B cell (primary cell): ENCODE data around the gene CACNA1G. TPM values are rescaled to one million over a fixed set of nuclear protein-coding genes. Genes with fewer than 3 reads are reported as not detected.

Experiments
- ATAC-seq: fragments of 200-7000 bp; cut with Tn5 transposase; one replicate; pipeline ENCODE4 v1.10.0; 2021; ENCODE audit warnings: low read depth, mild to moderate bottlenecking, moderate number of reproducible peaks, moderate library complexity
- CTCF ChIA-PET: fragments of 350-600 bp; sonication (Branson Sonifier 250); formaldehyde crosslinking; loops from one replicate; lab custom pipeline; 2021; ENCODE audit warnings: antibody characterized with exemption, inconsistent platforms; lab: Charles Lee
- POLR2A ChIA-PET: fragments of 350-600 bp; sonication (Branson Sonifier 250); formaldehyde crosslinking; loops from one replicate; lab custom pipeline; 2021; ENCODE audit warnings: antibody characterized with exemption; lab: Charles Lee
- DNase-seq: peaks from one replicate; pipeline ENCODE4 v3.0.0; 2013
- H2AFZ ChIP-seq: 2 replicates; pipeline ENCODE4 v1.6.1; 2012; ENCODE audit warnings: mild to moderate bottlenecking, low read depth, low read length; ENCODE audit not compliant: insufficient read depth, poor library complexity, severe bottlenecking
- H3K27ac ChIP-seq, 2 donors: 1 replicate in 1 of 2; 2 replicates in 1 of 2; pipeline ENCODE4 v1.5.1; 2012 to 2013; ENCODE audit warnings: low read length in 2 of 2, mild to moderate bottlenecking in 2 of 2, moderate library complexity in 1 of 2
- H3K27me3 ChIP-seq, 4 experiments: fragments of 200-600 bp in 1 of 4; sonication (generic) in 1 of 4; replicated peaks in 1 of 4; 1 replicate in 2 of 4; 2 replicates in 2 of 4; pipeline versions ENCODE4 v1.6.1 to v1.7.0; 2013 to 2016; ENCODE audit warnings: low read length in 3 of 4, mild to moderate bottlenecking in 2 of 4, mixed read lengths in 1 of 4, moderate library complexity in 1 of 4; ENCODE audit not compliant: insufficient read depth in 4 of 4, control insufficient read depth in 3 of 4; ENCODE audit errors: control extremely low read depth in 1 of 4
- H3K36me3 ChIP-seq, 2 experiments: replicated peaks in 1 of 2; 1 replicate in 1 of 2; 2 replicates in 1 of 2; pipeline versions ENCODE4 v1.6.1 to v1.7.1; 2013; ENCODE audit warnings: low read length in 1 of 2; ENCODE audit not compliant: insufficient read depth in 2 of 2, control insufficient read depth in 1 of 2; ENCODE audit errors: control extremely low read depth in 1 of 2, extremely low read depth in 1 of 2
- H3K4me1 ChIP-seq, 2 donors: fragments of 200-600 bp in 1 of 2; sonication (generic) in 1 of 2; 1 replicate in 1 of 2; 2 replicates in 1 of 2; pipeline versions ENCODE4 v1.5.1 to v1.6.1; 2013 to 2017; ENCODE audit warnings: low read length in 2 of 2; ENCODE audit not compliant: control insufficient read depth in 2 of 2, insufficient read depth in 2 of 2
- H3K4me2 ChIP-seq: replicated peaks from 2 replicates; pipeline ENCODE3; 2012; ENCODE audit warnings: mild to moderate bottlenecking, low read depth, low read length; ENCODE audit not compliant: poor library complexity, severe bottlenecking
- H3K4me3 ChIP-seq, 5 experiments: fragments of 200-600 bp in 1 of 5; sonication (generic) in 1 of 5; 1 replicate in 3 of 5; 2 replicates in 2 of 5; pipeline versions ENCODE4 v1.5.1 to v1.7.0; 2011 to 2016; ENCODE audit warnings: low read length in 4 of 5, mild to moderate bottlenecking in 4 of 5, low read depth in 2 of 5, control low read depth in 1 of 5, moderate library complexity in 1 of 5; ENCODE audit not compliant: insufficient read depth in 1 of 5; ENCODE audit errors: control extremely low read depth in 1 of 5, extremely low read depth in 1 of 5
- H3K79me2 ChIP-seq: fragments of 200-600 bp; sonication (generic); one replicate; pipeline ENCODE4 v1.6.0; 2016; ENCODE audit warnings: low read length; ENCODE audit not compliant: control insufficient read depth, insufficient read depth
- H3K9ac ChIP-seq: fragments of 200-600 bp; sonication (generic); 2 replicates; pipeline ENCODE4 v1.6.1; 2017; ENCODE audit warnings: mild to moderate bottlenecking, low read length, moderate library complexity
- H3K9me3 ChIP-seq, 3 donors: one replicate each; pipeline versions ENCODE4 v1.6.1 to v1.7.1; 2013; ENCODE audit warnings: low read length in 2 of 3; ENCODE audit not compliant: control insufficient read depth in 2 of 3, insufficient read depth in 1 of 3; ENCODE audit errors: control extremely low read depth in 1 of 3
- H4K20me1 ChIP-seq: 2 replicates; pipeline ENCODE4 v1.6.0; 2012; ENCODE audit warnings: mild to moderate bottlenecking, low read length; ENCODE audit not compliant: insufficient read depth, control insufficient read depth, poor library complexity, severe bottlenecking
- H3K27ac Mint-ChIP-seq: one replicate; pipeline ENCODE4 v1.8.0; 2021; ENCODE audit warnings: mixed read lengths
- H3K27me3 Mint-ChIP-seq: one replicate; pipeline ENCODE4 v1.8.0; 2021; ENCODE audit warnings: mixed read lengths
- H3K4me1 Mint-ChIP-seq: one replicate; pipeline ENCODE4 v1.8.0; 2021; ENCODE audit warnings: mixed read lengths
- H3K4me3 Mint-ChIP-seq: one replicate; pipeline ENCODE4 v1.8.0; 2021; ENCODE audit warnings: mixed read lengths
- H3K9me3 Mint-ChIP-seq: one replicate; pipeline ENCODE4 v1.8.0; 2022; ENCODE audit warnings: mixed read lengths; ENCODE audit not compliant: insufficient read depth
- CTCF ChIP-seq: fragments of 200-600 bp; IDR thresholded peaks from one replicate; pipeline ENCODE4 v1.8.0; 2022; ENCODE audit warnings: antibody characterized with exemption, mild to moderate bottlenecking
- EZH2 ChIP-seq: IDR thresholded peaks from 2 replicates; pipeline ENCODE4 v1.6.1; 2012; ENCODE audit warnings: borderline replicate concordance, low read depth, mild to moderate bottlenecking, moderate library complexity, low read length; ENCODE audit not compliant: insufficient read depth, poor library complexity, severe bottlenecking
- WGBS: methylation state at CpG from one replicate; pipeline ENCODE4 v1.1.5; 2013; ENCODE audit warnings: missing lambda C conversion rate; ENCODE audit not compliant: insufficient coverage; 5-methylcytosine and 5-hydroxymethylcytosine counted together
- intact Hi-C: fragments of 100-400 bp; cut with micrococcal nuclease; formaldehyde crosslinking; loops from one replicate; pipeline ENCODE4 v1.10.0; 2022
- polyA plus RNA-seq: library from polyadenylated mRNA; depleted of rRNA; stranded (reverse); fragments of >200 nt; gene quantifications from 2 replicates; pipeline ENCODE4 v1.2.3, GENCODE V29; 2012
- total RNA-seq, 2 donors: library from RNA; stranded (reverse); fragments of 120-200 nt in 1 of 2; gene quantifications; 1 replicate in 1 of 2; 2 replicates in 1 of 2; pipeline versions ENCODE4 v1.2.3 to v1.2.4, GENCODE V29; 2013 to 2022

The CACNA1G gene
- total and polyA plus RNA-seq, 2 donors (not counting 1 experiment from before 2014, with no cell fraction given) = 0.12 TPM; not detected in 1

- WGBS = 47% methylated on average over 16 of the region's 26 CpGs
- intact Hi-C loops = no loop called here
- DNase-seq (no peak), ATAC-seq (no peak)
- Mint-ChIP-seq H3K9me3 (no peaks in the 10 kb centered on the region), H3K4me1 (peaks cover 5% of the 10 kb centered on the region), H3K27me3 (peaks cover 23% of the 10 kb centered on the region), H3K27ac (no peak overlapping the region), H3K4me3 (no peak overlapping the region)
- no peak for TF ChIP-seq EZH2
- TF ChIP-seq CTCF = no peak
- H3K4me2 ChIP-seq = no peak overlapping the region
- no peak overlapping the region for H3K27ac ChIP-seq
- H2AFZ ChIP-seq = no peak overlapping the region
- H3K27me3 ChIP-seq = peaks cover 0 to 8% (median 0%) of the 10 kb centered on the region in 4 experiments
- H3K9ac ChIP-seq = no peak overlapping the region
- no peak overlapping the region for H3K4me3 ChIP-seq
- H3K4me1 ChIP-seq = no peaks in the 10 kb centered on the region
- no peaks in the 10 kb centered on the region for H3K36me3 ChIP-seq
- ChIA-PET CTCF (no interaction called here), POLR2A (no interaction called here)
- H4K20me1 ChIP-seq = no peaks in the 10 kb centered on the region
- no peaks in the 10 kb centered on the region for H3K79me2 ChIP-seq
- H3K9me3 ChIP-seq = no peaks in the 10 kb centered on the region
Measured at GRCh38 chr17:50613007-50613992, 52.8 kb downstream of the CACNA1G start.

- H3K27ac ChIP-seq = no peak overlapping the region
- no peaks in the 10 kb centered on the region for H3K4me1 ChIP-seq
- no peaks in the 10 kb centered on the region for H3K9me3 Mint-ChIP-seq
- H3K4me3 Mint-ChIP-seq = no peak overlapping the region
- H4K20me1 ChIP-seq = no peaks in the 10 kb centered on the region
- H3K27ac Mint-ChIP-seq = no peak overlapping the region
- no peak overlapping the region for H3K4me3 ChIP-seq
- H3K4me2 ChIP-seq = no peak overlapping the region
- H3K27me3 ChIP-seq = peaks cover 0 to 8% (median 0%) of the 10 kb centered on the region in 4 experiments
- ChIA-PET POLR2A (no interaction called here), CTCF (no interaction called here)
- no peak for TF ChIP-seq CTCF
- no peak for TF ChIP-seq EZH2
- WGBS = 72% methylated on average over 11 of the region's 11 CpGs
- H3K4me1 Mint-ChIP-seq = peaks cover 5% of the 10 kb centered on the region
- H3K79me2 ChIP-seq = no peaks in the 10 kb centered on the region
- intact Hi-C loops = no loop called here
- H3K9ac ChIP-seq = no peak overlapping the region
- H3K36me3 ChIP-seq = no peaks in the 10 kb centered on the region
- ATAC-seq = no peak
- H2AFZ ChIP-seq = no peak overlapping the region
- H3K9me3 ChIP-seq = no peaks in the 10 kb centered on the region
- DNase-seq = no peak
- peaks cover 22% of the 10 kb centered on the region for H3K27me3 Mint-ChIP-seq
Measured at GRCh38 chr17:50614471-50615051, 54.0 kb downstream of the CACNA1G start.
